H54 (cell line): ENCODE data around the gene DGCR2.
"Not testable (repeated sequence)": the region's sequence is repeated elsewhere in the genome, so short reads cannot be mapped to it uniquely, and the experiment has no call there.

ENCODE experiments used
- DNase-seq: peaks from one replicate; pipeline ENCODE4 v3.0.0; 2011; ENCODE audit warnings: low spot score, mixed read lengths; ENCODE audit not compliant: insufficient read length
- FAIRE-seq: peaks from 3 replicates; lab custom pipeline; 2011; peaks lifted over from hg19 to GRCh38; lab: Jason Lieb, UNC
- POLR2A ChIP-seq: IDR thresholded peaks from 2 replicates; pipeline ENCODE4 v1.6.1; 2011; ENCODE audit warnings: low read depth, mild to moderate bottlenecking, low read length

DGCR2 gene

GRCh38 chr22:18999416-18999815, 122.8 kb downstream of the DGCR2 start:
- TF ChIP-seq POLR2A: no peak
- FAIRE-seq (no peak), DNase-seq (no peak)

DNA sequence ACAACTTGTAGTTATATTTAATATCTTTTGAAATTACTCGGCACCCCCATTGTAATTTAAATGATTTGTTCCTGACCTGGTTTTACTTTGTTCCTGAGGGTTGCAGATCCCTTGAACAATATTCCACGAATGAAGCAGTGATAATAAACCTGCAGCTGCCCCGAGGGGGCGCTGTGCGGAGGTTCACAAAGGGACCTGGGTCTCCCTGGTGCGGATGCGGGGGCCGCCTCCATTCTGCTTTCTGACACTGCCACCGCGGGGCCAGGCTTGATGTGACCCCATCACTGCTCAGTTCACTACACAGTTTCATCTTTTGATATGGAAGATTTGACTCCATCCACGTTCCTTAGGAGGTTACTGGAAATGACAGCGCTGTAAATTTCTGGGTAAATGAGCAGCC, 123.2 kb downstream of the DGCR2 start:
- DNase-seq (no peak), FAIRE-seq (no peak)
- no peak for TF ChIP-seq POLR2A

- no peak for DNase-seq
- TF ChIP-seq POLR2A: no peak
- no peak for FAIRE-seq
Observed at GRCh38 chr22:18997925-18998315, 124.3 kb downstream of the DGCR2 start.

- FAIRE-seq (no peak), DNase-seq (no peak)
- no peak for TF ChIP-seq POLR2A
Observed at GRCh38 chr22:18997306-18997924, 124.8 kb downstream of the DGCR2 start.

GRCh38 chr22:18996376-18996900, 125.8 kb downstream of the DGCR2 start:
- FAIRE-seq (no peak), DNase-seq (no peak)
- no peak for TF ChIP-seq POLR2A

GRCh38 chr22:18995327-18995711, 126.9 kb downstream of the DGCR2 start:
- DNase-seq (no peak), FAIRE-seq (no peak)
- TF ChIP-seq POLR2A: no peak

DNA sequence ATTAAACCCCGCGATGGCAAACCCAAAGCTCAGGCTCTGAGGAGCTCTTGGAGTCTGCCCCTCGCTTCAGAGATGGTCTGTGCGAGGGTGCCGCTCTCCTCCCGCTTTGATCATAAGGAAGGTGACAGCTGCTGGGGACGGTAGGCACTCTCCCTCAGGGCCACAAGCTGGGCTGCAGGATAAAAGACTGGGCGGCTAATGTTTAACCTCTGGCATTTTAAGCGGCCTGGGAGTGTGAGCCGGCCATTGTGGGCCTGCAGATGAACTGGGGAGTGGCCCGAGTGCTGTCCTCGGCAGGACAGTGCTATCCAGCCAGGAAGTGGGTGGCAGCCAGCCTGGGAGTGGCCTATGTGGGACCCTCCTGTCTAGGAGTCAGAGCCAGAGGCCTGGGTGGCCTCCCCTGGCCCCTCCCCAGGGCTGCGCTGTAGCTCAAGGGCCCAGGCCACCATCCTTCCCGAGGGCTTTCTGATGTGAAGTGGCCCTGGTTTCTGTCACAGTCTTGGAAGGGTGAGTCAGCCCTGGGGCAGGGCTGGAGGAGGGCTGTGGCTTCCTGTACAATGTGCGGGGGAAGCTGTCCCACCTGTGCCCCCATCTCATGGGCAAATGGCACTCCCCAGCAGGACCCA, 127.4 kb downstream of the DGCR2 start:
- FAIRE-seq (no peak), DNase-seq (no peak)
- no peak for TF ChIP-seq POLR2A

DNA sequence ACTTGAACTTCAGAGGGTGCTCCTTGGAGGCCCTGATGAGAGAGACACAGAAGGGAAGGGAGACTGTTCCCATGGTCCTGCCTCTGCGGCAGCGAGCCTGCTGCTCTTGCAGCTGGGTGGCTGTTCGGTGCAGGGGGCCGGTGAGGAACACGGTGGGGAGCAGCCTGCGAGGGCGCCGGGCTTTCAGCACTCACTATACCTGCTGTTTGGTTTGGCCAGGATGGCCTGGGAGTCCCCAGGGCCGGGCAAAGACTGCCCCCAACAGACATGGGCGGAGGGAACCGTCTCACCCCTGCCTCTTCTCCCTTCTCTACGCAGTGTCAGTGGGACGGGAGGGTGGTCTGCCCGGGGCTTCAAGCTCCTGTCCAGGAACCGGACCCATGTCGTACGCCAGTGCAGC, 128.2 kb downstream of the DGCR2 start:
- FAIRE-seq: no peak
- DNase-seq: no peak
- no peak for TF ChIP-seq POLR2A

GRCh38 chr22:18992543-18993198, 129.5 kb downstream of the DGCR2 start:
- FAIRE-seq (no peak), DNase-seq (no peak)
- TF ChIP-seq POLR2A: no peak

DNA sequence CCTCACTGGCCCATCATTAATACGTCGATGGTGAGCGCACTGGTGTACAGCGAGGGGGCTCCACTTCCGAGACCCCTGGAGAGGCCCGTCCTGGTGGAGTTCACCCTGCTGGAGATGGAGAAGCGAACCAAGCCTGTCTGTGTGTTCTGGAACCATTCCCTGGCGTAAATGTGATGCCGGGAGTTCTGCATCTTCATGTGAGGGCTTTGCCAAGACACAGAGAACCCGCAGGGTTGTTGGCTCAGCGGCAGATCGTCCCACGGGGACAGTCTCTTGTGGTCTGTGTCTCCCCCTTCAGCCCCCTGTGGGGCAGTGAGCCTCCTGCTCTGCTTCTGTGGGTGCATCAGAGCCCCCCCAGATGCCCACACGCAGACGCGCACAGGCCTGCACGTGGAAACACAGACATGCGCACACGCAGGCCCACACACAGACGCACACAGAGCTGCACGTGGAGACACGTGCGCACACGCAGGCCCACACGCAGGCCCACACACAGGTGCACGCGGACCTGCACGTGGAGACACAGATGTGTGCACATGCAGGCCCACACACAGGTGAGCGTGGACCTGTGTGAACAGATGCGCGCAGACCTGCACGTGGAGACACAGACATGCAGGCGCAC, 130.3 kb downstream of the DGCR2 start:
- no peak for TF ChIP-seq POLR2A
- DNase-seq: no peak
- no peak for FAIRE-seq

DNA sequence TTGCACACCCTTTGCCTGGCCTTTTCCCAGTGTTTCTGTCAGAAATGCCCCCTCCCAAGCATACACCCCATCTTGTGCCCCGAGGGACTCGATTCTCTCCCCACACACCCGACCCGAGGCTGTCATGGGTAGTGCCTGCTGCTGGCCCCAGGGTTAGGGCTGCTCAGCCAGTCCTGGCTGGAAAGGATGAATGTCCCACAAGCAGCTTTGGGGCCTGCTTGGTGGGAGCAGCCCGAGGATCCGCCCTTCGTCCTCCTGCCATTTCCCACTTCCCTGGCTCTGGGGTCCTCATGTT, 131.1 kb downstream of the DGCR2 start:
- no peak for TF ChIP-seq POLR2A
- no peak for FAIRE-seq
- no peak for DNase-seq

DNA sequence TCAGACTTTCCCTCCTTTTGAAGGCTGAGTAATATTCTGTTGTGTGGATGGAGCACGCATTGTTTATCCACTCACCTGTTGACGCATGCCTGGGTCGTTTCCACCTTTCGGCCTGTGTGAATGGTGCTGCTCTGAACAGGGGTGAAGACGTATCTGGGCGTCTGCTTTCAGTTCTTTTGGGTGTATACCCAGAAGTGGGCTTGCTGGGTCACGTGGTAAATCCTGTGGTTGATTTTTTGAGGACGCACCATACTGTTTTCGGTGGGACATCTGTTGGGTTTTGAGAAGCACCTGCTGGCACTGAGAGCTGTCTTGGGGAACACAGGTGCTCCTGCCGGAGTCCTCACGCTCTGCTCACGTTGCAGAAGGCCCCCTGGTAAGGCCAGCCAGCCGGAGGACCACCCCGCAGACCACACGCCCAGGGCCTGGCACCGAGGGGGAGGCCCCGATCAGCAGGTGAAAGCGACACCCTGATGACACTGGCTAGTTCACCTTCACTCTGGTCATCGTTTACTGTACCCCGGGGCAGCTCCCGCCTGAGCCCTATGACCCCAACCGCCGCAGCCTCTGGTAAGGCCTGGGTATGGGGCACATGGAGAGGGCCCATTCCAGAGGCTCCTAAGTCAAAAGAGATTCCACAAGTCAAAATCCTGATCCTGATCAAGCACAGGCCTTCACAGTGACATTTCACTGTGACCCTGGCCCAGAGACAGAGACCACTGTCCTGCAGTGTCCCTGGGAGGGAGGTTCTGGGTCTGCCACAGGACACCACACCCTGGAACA, 131.7 kb downstream of the DGCR2 start:
- FAIRE-seq (no peak), DNase-seq (no peak)
- no peak for TF ChIP-seq POLR2A

DNA sequence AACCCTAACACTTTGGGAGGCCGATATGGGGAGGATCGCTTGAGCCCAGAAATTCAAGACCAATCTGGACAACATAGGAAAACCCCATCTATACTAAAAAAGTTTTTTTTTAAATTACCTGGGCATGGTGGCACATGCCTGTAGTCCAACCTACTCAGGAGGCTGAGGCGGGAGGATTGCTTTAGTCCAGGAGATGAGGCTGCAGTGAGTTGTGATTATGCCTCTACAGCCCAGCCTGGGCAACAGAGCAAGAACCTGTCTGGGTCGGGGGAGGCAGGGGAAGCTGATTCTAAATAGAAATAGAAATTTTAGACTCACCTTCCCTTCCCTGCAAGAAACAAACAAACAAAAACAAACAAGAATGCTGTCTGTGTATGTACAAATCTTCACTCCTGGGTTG, 133.3 kb downstream of the DGCR2 start:
- TF ChIP-seq POLR2A: no peak
- FAIRE-seq (no peak), DNase-seq (no peak)

- DNase-seq (no peak), FAIRE-seq (no peak)
- no peak for TF ChIP-seq POLR2A
Observed at GRCh38 chr22:18987765-18988164, 134.4 kb downstream of the DGCR2 start.

- DNase-seq: not testable (repeated sequence)
Observed at GRCh38 chr22:18987114-18987513, 135.1 kb downstream of the DGCR2 start.

More at GRCh38 chr22:18987114-18987513, 135.1 kb downstream of the DGCR2 start:
- not testable (repeated sequence) for FAIRE-seq
